B cell (primary cell): Measurements from ENCODE around the gene PICK1. TPM values are rescaled to one million over a fixed set of nuclear protein-coding genes. Genes with fewer than 3 reads are reported as not detected.

Experiments
- ATAC-seq: fragments of 200-7000 bp; cut with Tn5 transposase; one replicate; pipeline ENCODE4 v1.10.0; 2021; ENCODE audit warnings: low read depth, mild to moderate bottlenecking, moderate number of reproducible peaks, moderate library complexity
- CTCF ChIA-PET: fragments of 350-600 bp; sonication (Branson Sonifier 250); formaldehyde crosslinking; loops from one replicate; lab custom pipeline; 2021; ENCODE audit warnings: antibody characterized with exemption, inconsistent platforms; lab: Charles Lee
- POLR2A ChIA-PET: fragments of 350-600 bp; sonication (Branson Sonifier 250); formaldehyde crosslinking; loops from one replicate; lab custom pipeline; 2021; ENCODE audit warnings: antibody characterized with exemption; lab: Charles Lee
- DNase-seq: peaks from one replicate; pipeline ENCODE4 v3.0.0; 2013
- H2AFZ ChIP-seq: 2 replicates; pipeline ENCODE4 v1.6.1; 2012; ENCODE audit warnings: mild to moderate bottlenecking, low read depth, low read length; ENCODE audit not compliant: insufficient read depth, poor library complexity, severe bottlenecking
- H3K27ac ChIP-seq, 2 donors: 1 replicate in 1 of 2; 2 replicates in 1 of 2; pipeline ENCODE4 v1.5.1; 2012 to 2013; ENCODE audit warnings: low read length in 2 of 2, mild to moderate bottlenecking in 2 of 2, moderate library complexity in 1 of 2
- H3K27me3 ChIP-seq, 4 experiments: fragments of 200-600 bp in 1 of 4; sonication (generic) in 1 of 4; replicated peaks in 1 of 4; 1 replicate in 2 of 4; 2 replicates in 2 of 4; pipeline versions ENCODE4 v1.6.1 to v1.7.0; 2013 to 2016; ENCODE audit warnings: low read length in 3 of 4, mild to moderate bottlenecking in 2 of 4, mixed read lengths in 1 of 4, moderate library complexity in 1 of 4; ENCODE audit not compliant: insufficient read depth in 4 of 4, control insufficient read depth in 3 of 4; ENCODE audit errors: control extremely low read depth in 1 of 4
- H3K36me3 ChIP-seq, 2 experiments: replicated peaks in 1 of 2; 1 replicate in 1 of 2; 2 replicates in 1 of 2; pipeline versions ENCODE4 v1.6.1 to v1.7.1; 2013; ENCODE audit warnings: low read length in 1 of 2; ENCODE audit not compliant: insufficient read depth in 2 of 2, control insufficient read depth in 1 of 2; ENCODE audit errors: control extremely low read depth in 1 of 2, extremely low read depth in 1 of 2
- H3K4me1 ChIP-seq, 2 donors: fragments of 200-600 bp in 1 of 2; sonication (generic) in 1 of 2; 1 replicate in 1 of 2; 2 replicates in 1 of 2; pipeline versions ENCODE4 v1.5.1 to v1.6.1; 2013 to 2017; ENCODE audit warnings: low read length in 2 of 2; ENCODE audit not compliant: control insufficient read depth in 2 of 2, insufficient read depth in 2 of 2
- H3K4me2 ChIP-seq: replicated peaks from 2 replicates; pipeline ENCODE3; 2012; ENCODE audit warnings: mild to moderate bottlenecking, low read depth, low read length; ENCODE audit not compliant: poor library complexity, severe bottlenecking
- H3K4me3 ChIP-seq, 5 experiments: fragments of 200-600 bp in 1 of 5; sonication (generic) in 1 of 5; 1 replicate in 3 of 5; 2 replicates in 2 of 5; pipeline versions ENCODE4 v1.5.1 to v1.7.0; 2011 to 2016; ENCODE audit warnings: low read length in 4 of 5, mild to moderate bottlenecking in 4 of 5, low read depth in 2 of 5, control low read depth in 1 of 5, moderate library complexity in 1 of 5; ENCODE audit not compliant: insufficient read depth in 1 of 5; ENCODE audit errors: control extremely low read depth in 1 of 5, extremely low read depth in 1 of 5
- H3K79me2 ChIP-seq: fragments of 200-600 bp; sonication (generic); one replicate; pipeline ENCODE4 v1.6.0; 2016; ENCODE audit warnings: low read length; ENCODE audit not compliant: control insufficient read depth, insufficient read depth
- H3K9ac ChIP-seq: fragments of 200-600 bp; sonication (generic); 2 replicates; pipeline ENCODE4 v1.6.1; 2017; ENCODE audit warnings: mild to moderate bottlenecking, low read length, moderate library complexity
- H3K9me3 ChIP-seq, 3 donors: one replicate each; pipeline versions ENCODE4 v1.6.1 to v1.7.1; 2013; ENCODE audit warnings: low read length in 2 of 3; ENCODE audit not compliant: control insufficient read depth in 2 of 3, insufficient read depth in 1 of 3; ENCODE audit errors: control extremely low read depth in 1 of 3
- H4K20me1 ChIP-seq: 2 replicates; pipeline ENCODE4 v1.6.0; 2012; ENCODE audit warnings: mild to moderate bottlenecking, low read length; ENCODE audit not compliant: insufficient read depth, control insufficient read depth, poor library complexity, severe bottlenecking
- H3K27ac Mint-ChIP-seq: one replicate; pipeline ENCODE4 v1.8.0; 2021; ENCODE audit warnings: mixed read lengths
- H3K27me3 Mint-ChIP-seq: one replicate; pipeline ENCODE4 v1.8.0; 2021; ENCODE audit warnings: mixed read lengths
- H3K4me1 Mint-ChIP-seq: one replicate; pipeline ENCODE4 v1.8.0; 2021; ENCODE audit warnings: mixed read lengths
- H3K4me3 Mint-ChIP-seq: one replicate; pipeline ENCODE4 v1.8.0; 2021; ENCODE audit warnings: mixed read lengths
- H3K9me3 Mint-ChIP-seq: one replicate; pipeline ENCODE4 v1.8.0; 2022; ENCODE audit warnings: mixed read lengths; ENCODE audit not compliant: insufficient read depth
- EZH2 ChIP-seq: IDR thresholded peaks from 2 replicates; pipeline ENCODE4 v1.6.1; 2012; ENCODE audit warnings: borderline replicate concordance, low read depth, mild to moderate bottlenecking, moderate library complexity, low read length; ENCODE audit not compliant: insufficient read depth, poor library complexity, severe bottlenecking
- WGBS: methylation state at CpG from one replicate; pipeline ENCODE4 v1.1.5; 2013; ENCODE audit warnings: missing lambda C conversion rate; ENCODE audit not compliant: insufficient coverage; 5-methylcytosine and 5-hydroxymethylcytosine counted together
- intact Hi-C: fragments of 100-400 bp; cut with micrococcal nuclease; formaldehyde crosslinking; loops from one replicate; pipeline ENCODE4 v1.10.0; 2022
- polyA plus RNA-seq: library from polyadenylated mRNA; depleted of rRNA; stranded (reverse); fragments of >200 nt; gene quantifications from 2 replicates; pipeline ENCODE4 v1.2.3, GENCODE V29; 2012
- total RNA-seq, 2 donors: library from RNA; stranded (reverse); fragments of 120-200 nt in 1 of 2; gene quantifications; 1 replicate in 1 of 2; 2 replicates in 1 of 2; pipeline versions ENCODE4 v1.2.3 to v1.2.4, GENCODE V29; 2013 to 2022
- TF ChIP-seq, protein P1 (sequence below): fragments of 200-600 bp; IDR thresholded peaks from one replicate; pipeline ENCODE4 v1.8.0; 2022; ENCODE audit warnings: antibody characterized with exemption, mild to moderate bottlenecking

The PICK1 gene
- total and polyA plus RNA-seq, 2 donors (not counting 1 experiment from before 2014, with no cell fraction given): 34.2 to 37.4 TPM

DNA sequence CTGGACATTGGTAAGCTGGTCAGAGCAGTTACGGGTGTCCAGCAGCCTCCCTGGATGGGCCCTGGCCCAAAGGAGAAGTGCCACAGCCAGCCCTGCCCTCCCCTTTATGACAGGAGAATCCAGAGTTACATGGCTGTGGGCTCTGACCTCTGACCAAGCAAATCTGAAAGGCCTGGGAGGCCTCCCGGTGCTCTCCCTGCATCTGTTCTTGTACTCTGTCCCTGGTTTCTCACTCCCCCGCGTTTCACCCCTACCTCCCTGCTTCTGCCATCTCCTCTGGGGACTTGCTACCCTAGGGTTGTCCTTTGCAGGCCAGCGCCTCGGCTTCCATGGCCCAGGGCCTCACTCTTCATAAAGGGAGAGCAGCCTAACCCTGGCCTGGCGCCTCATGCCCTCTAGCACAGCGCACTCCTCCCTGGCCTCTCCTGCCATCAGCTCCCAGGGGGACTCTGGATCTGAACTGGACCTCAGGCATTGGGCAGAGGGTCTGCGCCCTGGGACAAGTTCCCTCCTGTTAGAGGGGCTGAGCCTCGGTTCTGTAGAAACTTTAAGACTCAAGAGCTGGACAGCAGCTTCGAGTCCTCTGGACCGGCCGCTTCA, 10.7 kb downstream of the PICK1 start:
- no peak for DNase-seq
- Mint-ChIP-seq H3K4me3 (no peak overlapping the region), H3K27ac (no peak overlapping the region), H3K4me1 (peaks cover under 1% of the 10 kb centered on the region), H3K9me3 (no peaks in the 10 kb centered on the region), H3K27me3 (no peaks in the 10 kb centered on the region)
- Histone ChIP-seq H3K27me3 (no peaks in the 10 kb centered on the region), H2AFZ (no peak overlapping the region), H3K9ac (no peak overlapping the region), H4K20me1 (no peaks in the 10 kb centered on the region), H3K4me3 (no peak overlapping the region), H3K9me3 (no peaks in the 10 kb centered on the region), H3K4me2 (no peak overlapping the region), H3K36me3 (peaks cover 0 to 70% of the 10 kb centered on the region in 2 experiments), H3K4me1 (no peaks in the 10 kb centered on the region), H3K79me2 (no peaks in the 10 kb centered on the region), H3K27ac (no peak overlapping the region)
- intact Hi-C loops: no loop called here
- TF ChIP-seq EZH2: no peak
- TF ChIP-seq, protein P1, sequence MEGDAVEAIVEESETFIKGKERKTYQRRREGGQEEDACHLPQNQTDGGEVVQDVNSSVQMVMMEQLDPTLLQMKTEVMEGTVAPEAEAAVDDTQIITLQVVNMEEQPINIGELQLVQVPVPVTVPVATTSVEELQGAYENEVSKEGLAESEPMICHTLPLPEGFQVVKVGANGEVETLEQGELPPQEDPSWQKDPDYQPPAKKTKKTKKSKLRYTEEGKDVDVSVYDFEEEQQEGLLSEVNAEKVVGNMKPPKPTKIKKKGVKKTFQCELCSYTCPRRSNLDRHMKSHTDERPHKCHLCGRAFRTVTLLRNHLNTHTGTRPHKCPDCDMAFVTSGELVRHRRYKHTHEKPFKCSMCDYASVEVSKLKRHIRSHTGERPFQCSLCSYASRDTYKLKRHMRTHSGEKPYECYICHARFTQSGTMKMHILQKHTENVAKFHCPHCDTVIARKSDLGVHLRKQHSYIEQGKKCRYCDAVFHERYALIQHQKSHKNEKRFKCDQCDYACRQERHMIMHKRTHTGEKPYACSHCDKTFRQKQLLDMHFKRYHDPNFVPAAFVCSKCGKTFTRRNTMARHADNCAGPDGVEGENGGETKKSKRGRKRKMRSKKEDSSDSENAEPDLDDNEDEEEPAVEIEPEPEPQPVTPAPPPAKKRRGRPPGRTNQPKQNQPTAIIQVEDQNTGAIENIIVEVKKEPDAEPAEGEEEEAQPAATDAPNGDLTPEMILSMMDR: no peak
- no peak for ATAC-seq
- ChIA-PET POLR2A (interaction anchor here (0.7 kb wide), 1 partner anchor 15 kb away, joined by 4 read pairs; no protein-coding TSS in a partner anchor), CTCF (interaction anchor here (1.7 kb wide), 1 partner anchor 16 kb away, joined by 10 read pairs; no protein-coding TSS in a partner anchor)
- WGBS: 97% methylated on average over 13 of the region's 13 CpGs

DNA sequence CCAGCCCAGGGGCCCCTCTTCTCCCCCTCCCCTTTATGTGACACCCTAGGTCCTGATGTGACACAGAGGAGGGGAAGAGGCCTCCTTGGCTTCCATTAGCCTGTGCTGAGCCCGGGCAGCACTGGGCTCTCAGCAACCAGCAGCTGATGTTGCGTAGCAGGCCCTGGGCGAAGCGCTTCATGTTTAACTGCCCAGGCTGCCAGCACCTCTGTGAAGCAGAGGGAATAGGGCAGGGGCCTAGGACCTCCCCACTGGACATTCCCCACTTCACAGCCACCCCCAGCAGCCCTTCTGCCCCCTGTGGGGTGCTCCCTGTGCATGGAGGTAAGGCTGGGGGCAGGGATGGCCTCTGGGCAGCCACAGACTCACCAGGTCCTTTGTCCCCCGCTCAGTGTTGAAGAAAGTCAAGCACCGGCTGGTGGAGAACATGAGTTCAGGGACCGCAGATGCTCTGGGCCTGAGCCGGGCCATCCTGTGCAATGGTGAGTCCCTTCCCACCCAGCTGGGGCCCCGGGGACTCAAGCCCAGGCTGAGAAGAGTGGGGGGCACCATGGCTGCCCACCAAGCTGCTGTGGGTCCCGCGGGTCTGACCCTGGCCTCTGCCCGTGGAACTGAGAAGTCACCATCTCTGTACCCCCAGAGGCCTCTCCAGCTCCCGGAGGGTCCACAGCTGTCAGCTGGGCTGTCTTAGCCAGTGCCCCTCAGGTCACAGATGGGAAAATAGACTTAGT, 11.6 kb downstream of the PICK1 start:
- H3K9me3 Mint-ChIP-seq: no peaks in the 10 kb centered on the region
- Histone ChIP-seq H3K27ac (no peak overlapping the region), H3K4me1 (no peaks in the 10 kb centered on the region), H3K9me3 (no peaks in the 10 kb centered on the region), H3K4me3 (no peak overlapping the region), H3K4me2 (no peak overlapping the region), H3K27me3 (no peaks in the 10 kb centered on the region), H3K79me2 (no peaks in the 10 kb centered on the region), H2AFZ (no peak overlapping the region), H3K36me3 (peaks cover 0 to 76% of the 10 kb centered on the region in 2 experiments), H4K20me1 (no peaks in the 10 kb centered on the region), H3K9ac (no peak overlapping the region)
- DNase-seq (no peak), ATAC-seq (no peak)
- H3K4me3 Mint-ChIP-seq: no peak overlapping the region
- intact Hi-C loops: no loop called here
- 98% methylated on average over 8 of the region's 13 CpGs for WGBS
- POLR2A ChIA-PET: interaction anchor here (0.7 kb wide), 1 partner anchor 16 kb away, joined by 4 read pairs; no protein-coding TSS in a partner anchor
- no peaks in the 10 kb centered on the region for H3K4me1 Mint-ChIP-seq
- TF ChIP-seq EZH2: no peak
- TF ChIP-seq, protein P1: no peak
- CTCF ChIA-PET: interaction anchor here (1.7 to 2.0 kb wide), 2 partner anchors 17 kb away, joined by 7 to 10 read pairs; no protein-coding TSS in a partner anchor
- no peak overlapping the region for H3K27ac Mint-ChIP-seq
- no peaks in the 10 kb centered on the region for H3K27me3 Mint-ChIP-seq
